IPS-18c (cell line): ENCODE results near the gene KIF14.
"Not testable (repeated sequence)": the region's sequence is repeated elsewhere in the genome, so short reads cannot be mapped to it uniquely, and the experiment has no call there.

Source experiments
- H3K4me3 ChIP-seq: 2 replicates; pipeline ENCODE4 v1.7.0; 2013; ENCODE audit warnings: low read depth, mild to moderate bottlenecking, low read length, moderate library complexity; ENCODE audit not compliant: insufficient read depth
- H3K9me3 ChIP-seq: one replicate; pipeline ENCODE4 v1.6.1; 2013; ENCODE audit warnings: mild to moderate bottlenecking, low read length, moderate library complexity; ENCODE audit not compliant: control insufficient read depth, insufficient read depth

The KIF14 gene

GRCh38 chr1:200524551-200524950, 96.0 kb downstream of the KIF14 start:
- not testable (repeated sequence) for H3K4me3 ChIP-seq, H3K9me3 ChIP-seq

GRCh38 chr1:200524092-200524491, 96.5 kb downstream of the KIF14 start:
- no peak overlapping the region for H3K4me3 ChIP-seq
- no peaks in the 10 kb centered on the region for H3K9me3 ChIP-seq

GRCh38 chr1:200520735-200521134, 99.8 kb downstream of the KIF14 start:
- no peak overlapping the region for H3K4me3 ChIP-seq
- no peaks in the 10 kb centered on the region for H3K9me3 ChIP-seq

- H3K9me3 ChIP-seq: no peaks in the 10 kb centered on the region
Observed at GRCh38 chr1:200518524-200518923, 102.0 kb downstream of the KIF14 start.

GRCh38 chr1:200512191-200512590, 108.4 kb downstream of the KIF14 start:
- no peak overlapping the region for H3K4me3 ChIP-seq
- no peaks in the 10 kb centered on the region for H3K9me3 ChIP-seq

More at GRCh38 chr1:200518524-200518923, 102.0 kb downstream of the KIF14 start:
- H3K4me3 ChIP-seq: no peak overlapping the region

GRCh38 chr1:200510228-200510623, 110.3 kb downstream of the KIF14 start:
- H3K9me3 ChIP-seq: no peaks in the 10 kb centered on the region
- no peak overlapping the region for H3K4me3 ChIP-seq

- H3K4me3 ChIP-seq: no peak overlapping the region
- no peaks in the 10 kb centered on the region for H3K9me3 ChIP-seq
Observed at GRCh38 chr1:200506471-200506870, 114.1 kb downstream of the KIF14 start.

- Histone ChIP-seq H3K4me3 (no peak overlapping the region), H3K9me3 (no peaks in the 10 kb centered on the region)
Observed at GRCh38 chr1:200505257-200505656, 115.3 kb downstream of the KIF14 start.
